IMR-90 (cell line): Measurements from ENCODE around the gene KY. TPM values are rescaled to one million over a fixed set of nuclear protein-coding genes. Genes with fewer than 3 reads are reported as not detected.
A peak's percentile ranks its signal among the peaks of the same experiment; 100 is the strongest.

Experiments
- ATAC-seq: fragments of 200-7000 bp; cut with Tn5 transposase; 2 replicates; pipeline ENCODE4 v1.9.1; 2020; ENCODE audit warnings: low read depth, mild to moderate bottlenecking, moderate library complexity
- BruUV-seq: library from RNA; stranded (reverse); fragments of 400-500 nt; replicated peaks from 2 replicates; lab custom pipeline; 2021; lab: Mats Ljungman, UMichigan
- CTCF ChIA-PET: fragments of 300-600 bp; formaldehyde crosslinking; extraction: SDS; loops from one replicate; lab custom pipeline; 2021; ENCODE audit warnings: antibody characterized with exemption; lab: Yijun Ruan, JAX
- POLR2A ChIA-PET: fragments of 300-600 bp; sonication (Branson Sonifier 250); formaldehyde crosslinking; loops from one replicate; lab custom pipeline; 2022; ENCODE audit warnings: antibody characterized with exemption; ENCODE audit not compliant: unreplicated experiment; lab: Charles Lee
- DNase-seq: peaks from one replicate; pipeline ENCODE4 v3.0.0; 2013
- H2AFZ ChIP-seq: replicated peaks from 2 replicates; pipeline ENCODE3; 2013; ENCODE audit warnings: low read length, mild to moderate bottlenecking; ENCODE audit not compliant: poor library complexity
- H2AK5ac ChIP-seq: 2 replicates; pipeline ENCODE4 v1.6.1; 2013; ENCODE audit warnings: low read depth, low read length, inconsistent platforms
- H2AK9ac ChIP-seq: replicated peaks from 2 replicates; pipeline ENCODE3; 2013; ENCODE audit warnings: mild to moderate bottlenecking, low read depth, low read length, moderate library complexity; ENCODE audit not compliant: poor library complexity
- H2BK120ac ChIP-seq: 2 replicates; pipeline ENCODE4 v1.6.1; 2013; ENCODE audit warnings: low read depth, low read length, inconsistent platforms
- H2BK15ac ChIP-seq: 3 replicates; pipeline ENCODE4 v1.6.1; 2013; ENCODE audit warnings: low read depth, low read length, inconsistent platforms
- H2BK20ac ChIP-seq: 2 replicates; pipeline ENCODE4 v1.6.1; 2013; ENCODE audit warnings: low read depth, mild to moderate bottlenecking, inconsistent platforms, low read length, moderate library complexity
- H2BK5ac ChIP-seq: 2 replicates; pipeline ENCODE4 v1.6.1; 2013; ENCODE audit warnings: mild to moderate bottlenecking, low read depth, low read length, inconsistent platforms; ENCODE audit not compliant: poor library complexity, severe bottlenecking
- H3K14ac ChIP-seq: replicated peaks from 2 replicates; pipeline ENCODE4 v1.6.1; 2013; ENCODE audit warnings: low read depth, low read length, inconsistent platforms
- H3K18ac ChIP-seq: 2 replicates; pipeline ENCODE4 v1.6.1; 2013; ENCODE audit warnings: low read depth, low read length, control low read depth
- H3K23ac ChIP-seq: 2 replicates; pipeline ENCODE4 v1.6.1; 2013; ENCODE audit warnings: low read depth, low read length, inconsistent platforms
- H3K27ac ChIP-seq: 2 replicates; pipeline ENCODE4 v1.5.1; 2013; ENCODE audit warnings: mild to moderate bottlenecking, control low read depth, low read length; ENCODE audit not compliant: insufficient read depth
- H3K27me3 ChIP-seq: 2 replicates; pipeline ENCODE4 v1.6.1; 2013; ENCODE audit warnings: low read length; ENCODE audit not compliant: control insufficient read depth, insufficient read depth
- H3K36me3 ChIP-seq: 2 replicates; pipeline ENCODE4 v1.6.1; 2013; ENCODE audit warnings: low read length, mixed read lengths; ENCODE audit not compliant: control insufficient read depth, insufficient read depth
- H3K4ac ChIP-seq: 2 replicates; pipeline ENCODE4 v1.6.1; 2013; ENCODE audit warnings: low read depth, low read length, inconsistent platforms
- H3K4me1 ChIP-seq: 2 replicates; pipeline ENCODE4 v1.6.1; 2013; ENCODE audit warnings: low read length, mixed read lengths; ENCODE audit not compliant: control insufficient read depth, insufficient read depth
- H3K4me2 ChIP-seq: 2 replicates; pipeline ENCODE4 v1.6.1; 2013; ENCODE audit warnings: low read depth, mild to moderate bottlenecking, control low read depth, low read length, moderate library complexity
- H3K4me3 ChIP-seq: 2 replicates; pipeline ENCODE4 v1.5.1; 2013; ENCODE audit warnings: low read depth, mild to moderate bottlenecking, control low read depth, low read length, moderate library complexity; ENCODE audit not compliant: insufficient read depth
- H3K56ac ChIP-seq: 2 replicates; pipeline ENCODE4 v1.6.1; 2013; ENCODE audit warnings: low read length, inconsistent platforms; ENCODE audit not compliant: insufficient read depth; ENCODE audit errors: extremely low read depth
- H3K79me1 ChIP-seq, 2 experiments: 2 replicates each; pipeline ENCODE4 v1.6.1; 2013; ENCODE audit warnings: low read length in 2 of 2, inconsistent platforms in 1 of 2, low read depth in 1 of 2
- H3K9ac ChIP-seq: 2 replicates; pipeline ENCODE4 v1.6.1; 2013; ENCODE audit warnings: low read depth, low read length, control low read depth
- H3K9me1 ChIP-seq: 2 replicates; pipeline ENCODE4 v1.6.1; 2013; ENCODE audit warnings: low read length, inconsistent platforms; ENCODE audit not compliant: insufficient read depth
- H3K9me3 ChIP-seq: 2 replicates; pipeline ENCODE4 v1.6.1; 2013; ENCODE audit warnings: low read length; ENCODE audit not compliant: control insufficient read depth, insufficient read depth
- H4K20me1 ChIP-seq: 2 replicates; pipeline ENCODE4 v1.6.1; 2013; ENCODE audit warnings: low read length, inconsistent platforms; ENCODE audit not compliant: insufficient read depth
- H4K5ac ChIP-seq: 2 replicates; pipeline ENCODE4 v1.6.1; 2013; ENCODE audit warnings: mild to moderate bottlenecking, low read depth, low read length, control low read depth
- H4K8ac ChIP-seq, 2 experiments: 2 replicates each; pipeline ENCODE4 v1.6.1; 2013; ENCODE audit warnings: low read depth in 2 of 2, low read length in 2 of 2, control low read depth in 1 of 2, inconsistent platforms in 1 of 2
- H4K91ac ChIP-seq: 2 replicates; pipeline ENCODE4 v1.6.1; 2013; ENCODE audit warnings: low read depth, low read length, inconsistent platforms; ENCODE audit not compliant: insufficient read depth
- NFE2L2 ChIP-seq: fragments of 150-350 bp; IDR thresholded peaks from 2 replicates; pipeline ENCODE4 v1.6.1; 2016; ENCODE audit warnings: low read depth, mild to moderate bottlenecking, low read length
- RAD21 ChIP-seq: IDR thresholded peaks from 2 replicates; pipeline ENCODE4 v1.6.1; 2012; ENCODE audit warnings: low read length, improper control_type of control experiment
- SMC3 ChIP-seq: fragments of 150-350 bp; IDR thresholded peaks from 2 replicates; pipeline ENCODE4 v1.6.1; 2016; ENCODE audit warnings: low read depth, mild to moderate bottlenecking, antibody characterized with exemption, low read length, moderate library complexity
- WGBS, 2 experiments: methylation state at CpG; one replicate each; pipeline versions ENCODE4 v1.1.5 to v1.1.7; 2013; ENCODE audit warnings: missing lambda C conversion rate in 2 of 2; ENCODE audit not compliant: insufficient read length in 1 of 2; ENCODE audit errors: extremely low coverage in 2 of 2; 5-methylcytosine and 5-hydroxymethylcytosine counted together
- dilution Hi-C: fragments of 300-500 bp; cut with HindIII; formaldehyde crosslinking; loops from one replicate; pipeline ENCODE4 v1.14.3; 2018; ENCODE audit warnings: low sequenced_read_pairs; ENCODE audit not compliant: unreplicated experiment
- in situ Hi-C: fragments of 300-500 bp; cut with MboI; formaldehyde crosslinking; loops from 3 replicates; pipeline ENCODE4 v1.14.3; 2019; ENCODE audit warnings: low sequenced_read_pairs, inconsistent platforms, mixed read lengths
- intact Hi-C: fragments of 100-400 bp; cut with micrococcal nuclease; formaldehyde crosslinking; loops from 2 replicates; pipeline ENCODE4 v1.10.0; 2022
- polyA plus RNA-seq, 3 experiments: library from polyadenylated mRNA; depleted of rRNA; stranded (reverse); fragments of >200 nt; gene quantifications; 2 replicates each; pipeline ENCODE4 v1.2.3, GENCODE V29; 2012; ENCODE audit warnings: low replicate concordance in 1 of 3
- total RNA-seq: library from RNA; depleted of rRNA; stranded (reverse); fragments of >200 nt; gene quantifications from 2 replicates; pipeline ENCODE4 v1.2.3, GENCODE V29; 2012
- TF ChIP-seq, protein P1 (sequence below): fragments of 150-350 bp; IDR thresholded peaks from 2 replicates; pipeline ENCODE4 v1.6.1; 2016; ENCODE audit warnings: low read depth, mild to moderate bottlenecking, low read length, moderate library complexity, borderline replicate concordance
- TF ChIP-seq, protein P2 (sequence below): conservative IDR thresholded peaks from 2 replicates; pipeline ENCODE4 v1.5.1; 2012; ENCODE audit warnings: mild to moderate bottlenecking, low read depth, low read length, improper control_type of control experiment

The KY gene
- total and polyA plus RNA-seq, 2 of the 4 experiments (the other 2 are of a cell fraction), result under 0.01 to 0.09 TPM

DNA sequence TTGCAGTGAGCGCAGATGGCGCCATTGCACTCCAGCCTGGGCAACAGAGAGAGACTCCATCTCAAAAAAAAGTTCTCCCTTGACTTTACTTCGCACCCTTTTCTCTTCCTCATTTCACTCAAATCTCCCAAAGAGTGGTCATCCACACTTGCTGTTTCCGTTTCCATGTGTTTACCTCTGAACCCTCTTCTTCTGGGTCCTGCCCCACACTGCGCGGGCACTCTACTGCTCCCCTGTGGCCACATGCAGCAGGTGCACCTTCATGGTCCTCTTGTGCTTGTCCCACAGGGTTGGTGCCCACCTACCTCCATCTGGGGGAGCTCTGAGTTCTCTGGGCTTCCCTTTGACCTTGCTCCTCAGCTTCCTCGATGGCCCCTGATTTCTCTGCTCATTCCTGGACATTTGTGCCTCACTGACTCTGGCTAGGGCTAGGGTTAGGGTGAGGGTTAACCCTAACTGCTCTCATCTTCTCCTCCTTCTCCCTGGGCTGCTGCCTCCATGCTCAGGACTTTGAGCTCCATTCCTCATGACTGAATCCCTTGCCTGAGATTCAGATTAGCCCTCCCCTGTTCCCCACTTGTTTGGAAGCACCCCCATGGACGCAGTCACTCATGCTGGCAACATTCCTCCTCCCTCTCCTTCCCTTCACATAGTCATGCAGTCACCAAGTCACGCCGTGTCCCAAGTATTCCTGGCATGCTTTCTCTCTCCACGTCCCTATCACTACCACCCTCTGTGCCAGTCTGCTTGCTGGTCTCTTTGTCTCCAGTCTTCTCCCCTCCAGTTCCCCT lies 26.6 kb upstream of the KY start:
- TF ChIP-seq, protein P1, sequence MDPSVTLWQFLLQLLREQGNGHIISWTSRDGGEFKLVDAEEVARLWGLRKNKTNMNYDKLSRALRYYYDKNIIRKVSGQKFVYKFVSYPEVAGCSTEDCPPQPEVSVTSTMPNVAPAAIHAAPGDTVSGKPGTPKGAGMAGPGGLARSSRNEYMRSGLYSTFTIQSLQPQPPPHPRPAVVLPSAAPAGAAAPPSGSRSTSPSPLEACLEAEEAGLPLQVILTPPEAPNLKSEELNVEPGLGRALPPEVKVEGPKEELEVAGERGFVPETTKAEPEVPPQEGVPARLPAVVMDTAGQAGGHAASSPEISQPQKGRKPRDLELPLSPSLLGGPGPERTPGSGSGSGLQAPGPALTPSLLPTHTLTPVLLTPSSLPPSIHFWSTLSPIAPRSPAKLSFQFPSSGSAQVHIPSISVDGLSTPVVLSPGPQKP, result no peak
- TF ChIP-seq, protein P2, sequence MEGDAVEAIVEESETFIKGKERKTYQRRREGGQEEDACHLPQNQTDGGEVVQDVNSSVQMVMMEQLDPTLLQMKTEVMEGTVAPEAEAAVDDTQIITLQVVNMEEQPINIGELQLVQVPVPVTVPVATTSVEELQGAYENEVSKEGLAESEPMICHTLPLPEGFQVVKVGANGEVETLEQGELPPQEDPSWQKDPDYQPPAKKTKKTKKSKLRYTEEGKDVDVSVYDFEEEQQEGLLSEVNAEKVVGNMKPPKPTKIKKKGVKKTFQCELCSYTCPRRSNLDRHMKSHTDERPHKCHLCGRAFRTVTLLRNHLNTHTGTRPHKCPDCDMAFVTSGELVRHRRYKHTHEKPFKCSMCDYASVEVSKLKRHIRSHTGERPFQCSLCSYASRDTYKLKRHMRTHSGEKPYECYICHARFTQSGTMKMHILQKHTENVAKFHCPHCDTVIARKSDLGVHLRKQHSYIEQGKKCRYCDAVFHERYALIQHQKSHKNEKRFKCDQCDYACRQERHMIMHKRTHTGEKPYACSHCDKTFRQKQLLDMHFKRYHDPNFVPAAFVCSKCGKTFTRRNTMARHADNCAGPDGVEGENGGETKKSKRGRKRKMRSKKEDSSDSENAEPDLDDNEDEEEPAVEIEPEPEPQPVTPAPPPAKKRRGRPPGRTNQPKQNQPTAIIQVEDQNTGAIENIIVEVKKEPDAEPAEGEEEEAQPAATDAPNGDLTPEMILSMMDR, result peak; percentile 20; the same call in 1 of the 2 replicates
- no peak for TF ChIP-seq NFE2L2
- TF ChIP-seq RAD21, result 0 out of 2 replicates have a peak, but pooled peaks have one; percentile 11
- 0 out of 2 replicates have a peak, but pooled peaks have one; percentile 27 for TF ChIP-seq SMC3
- Histone ChIP-seq H2AFZ (peak overlapping the region; percentile 33), H3K18ac (no peak overlapping the region), H3K14ac (no peak overlapping the region), H3K4me3 (no peak overlapping the region), H3K4ac (no peak overlapping the region), H4K91ac (no peak overlapping the region), H3K4me1 (no peaks in the 10 kb centered on the region), H3K23ac (no peak overlapping the region), H4K5ac (no peak overlapping the region), H3K27ac (no peak overlapping the region), H4K8ac (no peak overlapping the region), H3K9me3 (peaks cover 8% of the 10 kb centered on the region), H2AK9ac (no peak overlapping the region), H3K9me1 (no peaks in the 10 kb centered on the region), H3K36me3 (no peaks in the 10 kb centered on the region), H2BK15ac (no peak overlapping the region), H2BK5ac (no peak overlapping the region), H4K20me1 (no peaks in the 10 kb centered on the region), H2BK20ac (no peak overlapping the region), H2BK120ac (no peak overlapping the region), H3K79me1 (no peaks in the 10 kb centered on the region), H3K4me2 (no peak overlapping the region), H2AK5ac (no peak overlapping the region), H3K9ac (no peak overlapping the region), H3K56ac (no peak overlapping the region), H3K27me3 (peaks cover 4% of the 10 kb centered on the region)
- intact Hi-C loops, result no loop called here
- POLR2A ChIA-PET, result no interaction called here
- dilution Hi-C loops, result no loop called here
- ATAC-seq (peak; percentile 71), DNase-seq (no peak)
- WGBS, 2 experiments, result 48% methylated on average over 5 of the region's 11 CpGs; no CpG with 5 or more reads in 1 of the 2 experiments
- CTCF ChIA-PET, result no interaction called here
- no TSS peak for BruUV-seq
- in situ Hi-C loops, result no loop called here
